Activated CD4-positive, alpha-beta memory T cell treated with anti-CD3 and anti-CD28 coated beads, Interleukin-2, amount 10 ng/mL, durations not matched to agents 7 days and 5 days (primary cell): ENCODE measurements around the gene CDC34. TPM values are rescaled to one million over a fixed set of nuclear protein-coding genes. Genes with fewer than 3 reads are reported as not detected.
A peak's percentile ranks its signal among the peaks of the same experiment; 100 is the strongest.

Experiments
- CTCF ChIA-PET: fragments of 350-600 bp; sonication (Branson Sonifier 250); formaldehyde crosslinking; loops from one replicate; lab custom pipeline; 2021; ENCODE audit warnings: antibody characterized with exemption, inconsistent platforms; lab: Charles Lee
- POLR2A ChIA-PET: fragments of 350-600 bp; sonication (Branson Sonifier 250); formaldehyde crosslinking; loops from one replicate; lab custom pipeline; 2021; ENCODE audit warnings: antibody characterized with exemption; lab: Charles Lee
- DNase-seq: peaks from one replicate; pipeline ENCODE4 v3.0.0-alpha.2; 2020
- H3K27ac Mint-ChIP-seq: one replicate; pipeline ENCODE4 v1.8.0; 2021; ENCODE audit warnings: mild to moderate bottlenecking, mixed read lengths
- H3K27me3 Mint-ChIP-seq: one replicate; pipeline ENCODE4 v1.8.0; 2021; ENCODE audit warnings: mixed read lengths
- H3K36me3 Mint-ChIP-seq: one replicate; pipeline ENCODE4 v1.8.0; 2021; ENCODE audit warnings: low read depth, mixed read lengths
- H3K4me1 Mint-ChIP-seq: one replicate; pipeline ENCODE4 v1.8.0; 2021; ENCODE audit warnings: mixed read lengths
- H3K4me3 Mint-ChIP-seq: one replicate; pipeline ENCODE4 v1.8.0; 2021; ENCODE audit warnings: mild to moderate bottlenecking, mixed read lengths
- H3K9me3 Mint-ChIP-seq: one replicate; pipeline ENCODE4 v1.8.0; 2021; ENCODE audit warnings: mixed read lengths
- total RNA-seq, 2 experiments: library from RNA; stranded (reverse); gene quantifications; one replicate each; pipeline ENCODE4 v1.2.3, GENCODE V29; 2021

CDC34 gene
- total RNA-seq, 2 experiments from 2014 or later = 50.3 to 50.4 TPM

GRCh38 chr19:543910-544608, 12.5 kb downstream of the CDC34 start, which contains the start of gene GZMM:
Gene GZMM (plus strand): TSS chr19:544053. CDS start chr19:544072, 19 bp downstream.
- ChIA-PET CTCF (interaction anchor here (2.4 kb wide), 1 partner anchor 33 kb away, joined by 8 read pairs; no protein-coding TSS in a partner anchor), POLR2A (interaction anchor here (1.4 to 3.2 kb wide), 2 partner anchors 12 to 28 kb away, joined by 3 to 21 read pairs; partner anchors contain the start of gene CDC34)

GRCh38 chr19:547117-547516, 15.6 kb downstream of the CDC34 start:
- Mint-ChIP-seq H3K9me3 (no peaks in the 10 kb centered on the region), H3K4me1 (peaks cover 22% of the 10 kb centered on the region), H3K27ac (no peak overlapping the region), H3K4me3 (no peak overlapping the region), H3K27me3 (no peaks in the 10 kb centered on the region), H3K36me3 (no peaks in the 10 kb centered on the region)
- ChIA-PET POLR2A (interaction anchor here (0.6 kb wide), 1 partner anchor 15 kb away, joined by 3 read pairs; no protein-coding TSS in a partner anchor), CTCF (no interaction called here)
- DNase-seq = no peak

More at GRCh38 chr19:543910-544608, 12.5 kb downstream of the CDC34 start, which contains the start of gene GZMM:
- DNase-seq = peak; percentile 84
- peak within 1 kb of the TSS; percentile 75 for H3K27ac Mint-ChIP-seq
- no peaks in the 10 kb centered on the region for H3K36me3 Mint-ChIP-seq
- no peaks in the 10 kb centered on the region for H3K9me3 Mint-ChIP-seq
- H3K4me1 Mint-ChIP-seq = peaks cover 21% of the 10 kb centered on the region
- no peaks in the 10 kb centered on the region for H3K27me3 Mint-ChIP-seq
- peak within 1 kb of the TSS; percentile 71 for H3K4me3 Mint-ChIP-seq

DNA sequence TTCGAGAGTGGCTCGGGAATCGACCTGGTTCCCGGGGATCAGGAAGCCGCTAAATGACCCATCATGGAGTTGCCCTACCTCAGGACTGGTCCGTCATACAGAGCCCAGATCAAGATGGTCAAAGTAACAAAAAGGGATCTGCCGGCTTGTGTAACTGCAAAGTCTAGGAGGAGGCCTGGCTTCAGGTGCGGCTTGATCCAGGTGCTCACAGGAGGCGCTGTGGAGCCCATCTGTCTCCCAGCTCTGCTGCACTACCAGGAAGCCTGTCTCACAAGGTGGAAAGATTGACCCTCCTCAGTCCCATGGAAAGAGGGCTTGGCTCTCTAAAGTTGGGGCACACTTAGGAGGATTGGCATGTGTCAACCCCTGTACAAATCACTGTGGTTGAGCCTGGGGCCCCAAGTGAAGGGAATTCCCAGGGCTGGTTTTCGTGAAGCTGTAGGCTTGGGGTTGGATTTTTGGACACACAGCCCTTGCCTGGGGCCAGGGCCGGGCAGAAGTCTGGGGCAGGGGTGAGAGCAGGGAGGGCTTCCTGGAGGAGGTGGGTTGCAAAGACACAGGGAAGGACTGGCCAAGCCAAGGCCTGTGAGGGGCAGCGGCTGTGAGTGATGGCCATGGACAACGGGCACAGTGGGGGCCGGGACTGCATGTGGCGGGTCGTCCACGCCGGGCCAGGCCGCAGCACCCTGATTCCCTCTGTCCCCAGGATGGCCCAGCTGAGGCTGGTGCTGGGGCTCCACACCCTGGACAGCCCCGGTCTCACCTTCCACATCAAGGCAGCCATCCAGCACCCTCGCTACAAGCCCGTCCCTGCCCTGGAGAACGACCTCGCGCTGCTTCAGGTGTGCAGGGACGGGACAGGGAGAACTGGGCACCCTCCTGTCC, 16.5 kb downstream of the CDC34 start:
- ChIA-PET POLR2A (no interaction called here), CTCF (no interaction called here)
- Mint-ChIP-seq H3K27ac (no peak overlapping the region), H3K4me3 (no peak overlapping the region), H3K4me1 (peaks cover 22% of the 10 kb centered on the region), H3K9me3 (no peaks in the 10 kb centered on the region), H3K36me3 (no peaks in the 10 kb centered on the region), H3K27me3 (no peaks in the 10 kb centered on the region)
- no peak for DNase-seq

GRCh38 chr19:548886-549830, 17.6 kb downstream of the CDC34 start:
- H3K36me3 Mint-ChIP-seq = no peaks in the 10 kb centered on the region
- DNase-seq = no peak
- peaks cover 11% of the 10 kb centered on the region for H3K4me1 Mint-ChIP-seq
- no peak overlapping the region for H3K27ac Mint-ChIP-seq
- ChIA-PET POLR2A (no interaction called here), CTCF (no interaction called here)
- H3K27me3 Mint-ChIP-seq = no peaks in the 10 kb centered on the region
- H3K9me3 Mint-ChIP-seq = no peaks in the 10 kb centered on the region
- no peak overlapping the region for H3K4me3 Mint-ChIP-seq

DNA sequence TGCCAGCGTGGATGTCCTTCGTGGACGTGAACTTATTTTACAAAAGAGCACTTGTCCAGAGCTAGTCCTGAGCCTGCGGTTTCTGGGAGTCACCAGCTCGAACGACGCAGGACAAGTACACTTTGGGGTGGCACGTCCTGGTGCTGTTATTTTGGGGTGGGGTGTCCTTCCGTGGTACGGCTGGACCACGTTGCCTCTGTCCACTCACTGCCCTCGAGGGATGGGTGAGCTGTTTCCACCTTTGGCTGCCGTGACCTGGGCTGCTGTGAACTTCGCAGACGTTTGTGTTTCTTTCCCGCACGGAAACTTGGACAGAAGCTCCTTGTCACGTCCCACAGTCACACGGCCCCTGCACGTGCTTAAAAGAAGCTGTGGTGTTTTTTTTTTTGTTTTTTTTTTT, 23.3 kb downstream of the CDC34 start:
- Mint-ChIP-seq H3K36me3 (no peaks in the 10 kb centered on the region), H3K9me3 (no peaks in the 10 kb centered on the region), H3K27me3 (no peaks in the 10 kb centered on the region), H3K27ac (no peak overlapping the region), H3K4me1 (peaks cover 3% of the 10 kb centered on the region), H3K4me3 (no peak overlapping the region)
- no peak for DNase-seq
- CTCF ChIA-PET = no interaction called here
- POLR2A ChIA-PET = interaction anchor here (1.1 kb wide), 1 partner anchor 33 kb away, joined by 3 read pairs; no protein-coding TSS in a partner anchor

- Mint-ChIP-seq H3K27me3 (no peaks in the 10 kb centered on the region), H3K4me1 (peaks cover 3% of the 10 kb centered on the region), H3K4me3 (no peak overlapping the region), H3K27ac (no peak overlapping the region), H3K9me3 (no peaks in the 10 kb centered on the region), H3K36me3 (no peaks in the 10 kb centered on the region)
- ChIA-PET POLR2A (interaction anchor here (1.1 kb wide), 1 partner anchor 33 kb away, joined by 3 read pairs; no protein-coding TSS in a partner anchor), CTCF (interaction anchor here (0.8 to 1.0 kb wide), 2 partner anchors 23 to 78 kb away, joined by 4 read pairs; no protein-coding TSS in a partner anchor)
- DNase-seq = no peak
Measured at GRCh38 chr19:555474-555808, 23.9 kb downstream of the CDC34 start.

DNA sequence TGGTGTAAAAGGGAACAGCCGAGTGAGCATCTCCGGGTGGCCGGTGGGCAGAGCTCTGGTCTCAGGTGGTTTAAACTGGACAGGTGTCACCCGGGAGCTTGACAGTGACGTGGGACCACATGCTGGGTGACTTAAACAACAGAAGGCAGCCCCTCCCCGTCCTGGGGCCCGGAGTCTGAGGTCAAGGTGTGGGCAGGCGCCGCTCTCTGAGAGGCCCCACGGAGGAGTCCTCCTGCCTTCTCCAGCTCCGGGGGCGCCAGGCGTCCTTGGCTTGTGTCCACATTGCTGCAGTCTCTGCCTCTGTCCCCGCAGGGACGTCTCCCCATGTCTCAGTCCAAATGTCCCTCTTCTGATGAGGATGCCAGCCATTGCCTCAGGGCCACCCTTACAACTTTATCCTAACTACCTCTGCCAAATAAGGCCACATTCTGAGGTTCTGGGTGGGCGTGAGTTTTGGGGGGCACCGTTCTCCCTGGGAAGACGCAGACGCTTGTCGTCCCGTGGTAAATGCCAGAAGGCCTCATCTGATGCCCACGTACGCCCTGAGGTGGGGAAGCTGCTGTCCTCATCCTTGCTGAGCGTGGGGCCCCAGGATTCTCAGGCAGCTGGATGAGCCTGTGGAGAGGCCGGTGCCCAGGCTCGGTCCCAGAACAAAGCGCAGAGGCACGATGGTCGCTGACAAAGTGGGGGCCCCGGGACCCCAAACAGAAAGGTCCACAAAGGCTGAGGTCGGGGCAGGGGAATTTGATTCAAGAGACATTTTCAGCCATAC, 25.2 kb downstream of the CDC34 start:
- peaks cover 2% of the 10 kb centered on the region for H3K4me1 Mint-ChIP-seq
- ChIA-PET CTCF (interaction anchor here (1.0 kb wide), 1 partner anchor 47 kb away, joined by 3 read pairs; no protein-coding TSS in a partner anchor), POLR2A (no interaction called here)
- H3K36me3 Mint-ChIP-seq = no peaks in the 10 kb centered on the region
- DNase-seq = no peak
- H3K27ac Mint-ChIP-seq = no peak overlapping the region
- no peaks in the 10 kb centered on the region for H3K27me3 Mint-ChIP-seq
- no peak overlapping the region for H3K4me3 Mint-ChIP-seq
- no peaks in the 10 kb centered on the region for H3K9me3 Mint-ChIP-seq

GRCh38 chr19:558770-559439, 27.3 kb downstream of the CDC34 start:
- H3K4me3 Mint-ChIP-seq = no peak overlapping the region
- H3K4me1 Mint-ChIP-seq = peaks cover 2% of the 10 kb centered on the region
- H3K27ac Mint-ChIP-seq = no peak overlapping the region
- H3K27me3 Mint-ChIP-seq = no peaks in the 10 kb centered on the region
- ChIA-PET POLR2A (no interaction called here), CTCF (no interaction called here)
- DNase-seq = no peak
- H3K36me3 Mint-ChIP-seq = no peaks in the 10 kb centered on the region
- H3K9me3 Mint-ChIP-seq = no peaks in the 10 kb centered on the region

DNA sequence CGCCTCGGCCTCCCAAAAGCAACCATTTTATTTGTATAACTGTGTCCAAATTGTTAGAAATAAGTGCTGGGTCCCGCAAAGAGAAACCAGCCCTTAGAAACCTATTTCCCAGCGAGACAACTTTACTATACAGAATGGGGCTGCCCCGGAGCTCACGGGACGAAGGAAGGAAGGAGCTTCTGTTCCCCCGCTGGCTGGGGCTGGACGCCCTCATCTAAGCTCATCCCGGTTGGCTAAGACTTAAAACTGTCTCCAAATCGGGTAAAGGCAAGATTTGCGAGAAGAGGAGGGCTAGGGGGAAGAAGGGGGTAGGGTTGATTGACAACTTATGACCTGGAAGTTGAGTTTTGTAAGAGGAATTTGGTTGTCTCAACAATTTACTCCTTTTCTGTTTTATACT, 28.6 kb downstream of the CDC34 start:
- Mint-ChIP-seq H3K27me3 (no peaks in the 10 kb centered on the region), H3K27ac (no peak overlapping the region), H3K4me1 (peaks cover 2% of the 10 kb centered on the region), H3K9me3 (no peaks in the 10 kb centered on the region), H3K4me3 (no peak overlapping the region), H3K36me3 (no peaks in the 10 kb centered on the region)
- ChIA-PET POLR2A (no interaction called here), CTCF (no interaction called here)
- DNase-seq = no peak

- peaks cover 12% of the 10 kb centered on the region for H3K4me1 Mint-ChIP-seq
- CTCF ChIA-PET = interaction anchor here (0.6 to 0.9 kb wide), 2 partner anchors 33 to 522 kb away, joined by 3 read pairs; no protein-coding TSS in a partner anchor
- no peaks in the 10 kb centered on the region for H3K27me3 Mint-ChIP-seq
- H3K4me3 Mint-ChIP-seq = no peak overlapping the region
- H3K27ac Mint-ChIP-seq = no peak overlapping the region
- H3K9me3 Mint-ChIP-seq = no peaks in the 10 kb centered on the region
- POLR2A ChIA-PET = interaction anchor here (1.0 kb wide), 1 partner anchor 11 kb away, joined by 4 read pairs; no protein-coding TSS in a partner anchor
- no peak for DNase-seq
- H3K36me3 Mint-ChIP-seq = no peaks in the 10 kb centered on the region
Measured at GRCh38 chr19:566403-566802, 34.8 kb downstream of the CDC34 start.

DNA sequence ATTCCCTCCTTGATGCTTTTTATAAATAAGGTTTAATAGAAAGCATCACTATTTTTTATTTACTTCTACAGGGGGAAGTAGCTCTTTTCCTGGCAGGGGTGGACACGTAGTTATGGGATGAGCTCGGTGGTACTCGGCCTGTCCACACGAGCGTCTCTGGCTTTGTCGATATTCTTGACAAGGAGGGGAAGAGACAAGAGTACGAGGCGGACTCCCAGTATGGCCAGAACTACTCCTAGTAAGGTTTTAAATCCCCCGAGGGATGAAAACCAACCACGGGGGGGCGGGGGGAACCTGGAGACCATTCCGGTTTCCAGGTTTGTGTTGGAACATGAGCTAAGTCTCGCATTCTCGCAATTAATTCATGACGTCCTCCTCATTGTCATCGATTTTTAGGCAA, 35.3 kb downstream of the CDC34 start:
- CTCF ChIA-PET = interaction anchor here (0.9 kb wide), 1 partner anchor 34 kb away, joined by 3 read pairs; no protein-coding TSS in a partner anchor
- Mint-ChIP-seq H3K27me3 (no peaks in the 10 kb centered on the region), H3K27ac (no peak overlapping the region), H3K4me3 (no peak overlapping the region), H3K36me3 (no peaks in the 10 kb centered on the region), H3K4me1 (peaks cover 12% of the 10 kb centered on the region), H3K9me3 (no peaks in the 10 kb centered on the region)
- POLR2A ChIA-PET = interaction anchor here (1.0 kb wide), 1 partner anchor 10 kb away, joined by 4 read pairs; no protein-coding TSS in a partner anchor
- no peak for DNase-seq
